Renal cortex interstitium (tissue), 11 donors: ENCODE results near the gene AQP1. TPM values are rescaled to one million over a fixed set of nuclear protein-coding genes. Genes with fewer than 3 reads are reported as not detected.

Experiments
- DNase-seq, 11 donors: peaks; one replicate each; pipeline ENCODE4 v3.0.0-alpha.2; 2013; ENCODE audit warnings: low read depth in 9 of 11, low spot score in 4 of 11; ENCODE audit errors: extremely low read depth in 1 of 11
- polyA plus RNA-seq, 3 donors: library from polyadenylated mRNA; unstranded; fragments of 120-200 nt; gene quantifications; one replicate each; pipeline ENCODE4 v1.2.1, GENCODE V29; 2013; ENCODE audit not compliant: insufficient read length in 3 of 3

AQP1 gene
- polyA plus RNA-seq, 3 donors, result 200 to 225 (median 222) TPM

- DNase-seq, result no peak
These were observed 33.7 kb upstream of the AQP1 start for GRCh38 chr7:30877993-30878392.

DNA sequence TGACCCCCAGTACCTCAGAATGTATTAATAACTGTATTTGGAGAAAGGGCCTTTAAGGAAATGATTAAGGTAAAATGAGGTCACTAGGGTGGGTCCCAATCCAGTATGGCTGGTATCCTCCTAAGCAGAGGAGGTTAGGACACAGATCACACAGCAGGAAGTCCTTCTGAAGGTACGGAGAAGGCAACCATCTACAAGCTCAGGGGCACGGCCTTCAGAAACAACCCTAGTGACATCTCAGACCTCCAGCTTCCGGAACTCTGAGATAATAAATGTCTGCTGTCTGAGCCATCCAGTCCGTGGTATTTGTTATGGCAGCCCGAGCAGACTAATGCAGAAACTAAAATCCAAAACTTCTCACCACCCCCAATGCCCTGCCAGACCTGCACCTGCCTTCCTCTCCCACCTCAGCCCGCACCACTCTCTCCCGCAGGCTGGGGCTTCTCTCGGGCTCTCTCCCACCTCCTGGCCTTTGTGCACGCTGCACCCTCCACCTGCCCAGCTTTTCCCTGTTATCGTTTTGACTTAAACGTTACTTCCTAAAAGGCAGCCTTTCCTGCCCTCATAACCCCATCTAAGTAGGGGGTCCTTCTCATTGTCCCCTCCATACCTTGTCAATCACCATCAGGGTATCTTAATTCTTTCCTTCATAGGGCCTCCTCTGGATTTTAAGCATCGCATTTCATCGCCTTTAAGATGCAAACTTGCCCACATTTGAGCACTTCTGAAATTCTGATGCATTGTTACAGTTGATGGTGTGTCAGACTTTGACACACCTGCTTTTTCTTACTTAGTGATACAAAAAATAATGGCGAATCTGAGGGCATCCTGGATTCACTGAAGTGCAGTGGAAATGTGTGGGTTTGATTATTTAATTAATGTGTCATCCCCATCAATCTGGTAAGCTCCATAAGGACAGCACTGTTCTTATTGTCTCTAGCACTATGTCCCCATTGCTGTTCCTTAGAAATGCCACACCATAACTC lies 32.2 kb upstream of the AQP1 start:
- no peak for DNase-seq

GRCh38 chr7:30880125-30880720 lies 31.4 kb upstream of the AQP1 start:
- DNase-seq, result no peak

- no peak for DNase-seq
These were observed 30.7 kb upstream of the AQP1 start for GRCh38 chr7:30880941-30881340.

DNA sequence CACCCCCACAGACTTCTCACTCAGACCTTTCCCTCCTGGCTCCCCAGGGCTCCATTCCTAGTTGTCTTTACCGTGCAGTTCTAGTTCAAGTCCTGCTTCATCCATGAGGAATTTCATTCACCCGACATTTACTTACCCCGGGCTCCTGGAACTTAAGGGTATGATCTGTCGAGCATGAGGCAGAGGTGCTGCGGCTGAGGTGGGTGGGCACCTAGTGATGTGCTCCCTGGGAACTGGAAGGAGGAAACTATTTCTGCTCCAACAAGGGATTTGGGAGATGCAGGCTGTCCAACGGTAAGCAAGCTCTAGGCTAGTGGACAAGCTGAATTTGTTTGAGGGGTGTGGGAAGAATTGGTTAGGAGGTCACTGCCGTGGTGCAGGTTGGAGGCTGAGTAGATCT lies 30.2 kb upstream of the AQP1 start:
- no peak for DNase-seq

DNA sequence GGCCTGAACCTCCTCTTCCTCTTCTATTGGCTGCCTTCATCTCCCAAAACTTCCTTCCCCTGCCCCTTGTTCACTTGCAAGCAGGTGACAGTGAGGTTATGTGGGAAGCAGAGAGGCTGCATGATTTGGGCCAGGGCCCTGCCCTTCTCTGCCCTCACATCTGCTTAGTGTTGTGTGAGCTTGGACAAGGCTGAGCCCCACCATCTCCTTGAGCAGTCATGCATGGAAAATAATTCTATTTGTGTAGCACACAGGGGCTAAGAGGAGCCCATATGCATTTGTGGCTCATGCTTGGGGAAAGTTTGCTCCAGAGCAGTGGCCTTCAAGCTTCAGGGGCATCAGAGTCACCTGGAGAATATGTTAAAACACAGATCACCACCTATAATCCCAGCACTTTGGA lies 26.8 kb upstream of the AQP1 start:
- DNase-seq, result no peak

GRCh38 chr7:30886608-30887011 lies 25.0 kb upstream of the AQP1 start:
- no peak for DNase-seq

DNA sequence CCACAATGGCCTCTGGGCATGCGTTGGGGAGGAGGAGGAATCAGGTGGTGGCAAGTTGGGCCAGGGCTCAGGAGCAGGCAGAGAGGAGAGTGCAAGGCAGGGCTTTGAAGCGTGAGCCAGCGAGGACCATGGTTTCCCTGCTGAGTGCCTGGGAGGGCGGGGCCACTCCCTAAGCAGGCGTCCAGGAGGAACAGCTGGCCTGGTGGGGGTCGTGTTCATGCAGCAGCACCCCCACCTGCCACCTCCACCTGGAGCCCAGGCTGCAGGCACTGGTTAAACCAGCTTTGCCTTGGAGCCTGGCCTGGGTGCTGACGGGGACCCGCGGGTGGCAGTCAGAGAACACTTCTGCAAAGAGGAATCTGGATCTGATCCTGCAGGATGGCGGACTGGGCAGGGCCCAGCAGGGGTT lies 24.2 kb upstream of the AQP1 start:
- DNase-seq, result no peak

DNA sequence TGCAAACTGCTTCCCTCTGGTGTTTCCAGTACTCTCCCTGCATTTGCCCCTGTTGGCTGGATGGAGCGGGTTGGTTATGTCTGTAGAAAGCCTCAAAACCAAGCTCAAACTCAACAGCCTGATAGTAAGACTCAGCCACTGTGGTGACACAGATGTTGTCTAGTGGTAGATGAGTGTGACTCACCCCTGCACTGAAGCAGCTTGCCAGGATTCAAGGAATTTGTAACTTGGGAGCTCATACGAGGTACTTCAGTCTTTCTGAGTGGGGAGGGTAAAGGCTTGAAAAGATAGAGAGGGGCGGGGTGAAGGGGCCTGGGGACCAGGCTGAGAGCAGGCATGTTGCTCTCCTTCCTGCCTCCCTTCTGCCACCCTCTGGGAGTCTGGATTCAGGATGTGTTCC lies 22.9 kb upstream of the AQP1 start:
- DNase-seq, result no peak

DNA sequence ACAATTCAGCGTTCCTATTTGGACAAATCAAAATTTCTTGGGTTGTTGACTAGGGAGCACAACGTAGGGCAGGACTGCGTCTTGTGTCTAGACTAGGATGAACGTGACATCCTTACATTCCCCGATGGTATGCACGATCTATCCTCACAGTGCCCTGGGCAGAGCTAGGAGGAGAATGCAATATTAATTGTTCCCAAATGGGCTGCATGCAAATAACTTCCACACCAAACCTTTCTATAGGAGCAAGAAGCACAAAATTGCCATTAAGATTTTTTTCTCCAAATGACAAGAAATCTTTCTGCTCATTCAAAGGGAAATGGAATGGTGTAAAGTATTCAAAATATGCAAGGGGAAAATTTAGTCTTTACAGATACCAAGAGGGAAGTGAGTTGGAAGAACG lies 21.4 kb upstream of the AQP1 start:
- DNase-seq, result no peak

DNA sequence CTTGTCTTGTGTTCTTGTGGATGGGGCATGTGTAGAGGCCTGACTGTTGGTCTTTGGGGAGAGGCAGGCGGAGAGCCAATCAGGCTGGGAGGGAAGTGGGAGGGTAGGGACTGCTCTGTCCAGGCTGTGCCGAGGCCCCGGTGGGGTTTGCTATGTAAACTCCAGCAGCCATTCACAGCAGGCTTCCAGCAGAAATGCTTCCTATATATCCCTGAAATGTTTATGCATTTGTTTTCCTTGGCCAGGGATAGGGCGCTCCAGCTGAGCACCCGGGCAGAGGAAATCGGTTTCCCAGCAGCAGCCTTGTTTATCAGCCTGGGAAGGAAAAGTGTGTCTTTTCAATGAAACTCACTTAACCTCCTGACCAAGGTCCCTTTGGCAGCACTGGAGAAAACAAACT lies 18.3 kb upstream of the AQP1 start:
- peak; percentile 63 to 89 (median 73) for DNase-seq

DNA sequence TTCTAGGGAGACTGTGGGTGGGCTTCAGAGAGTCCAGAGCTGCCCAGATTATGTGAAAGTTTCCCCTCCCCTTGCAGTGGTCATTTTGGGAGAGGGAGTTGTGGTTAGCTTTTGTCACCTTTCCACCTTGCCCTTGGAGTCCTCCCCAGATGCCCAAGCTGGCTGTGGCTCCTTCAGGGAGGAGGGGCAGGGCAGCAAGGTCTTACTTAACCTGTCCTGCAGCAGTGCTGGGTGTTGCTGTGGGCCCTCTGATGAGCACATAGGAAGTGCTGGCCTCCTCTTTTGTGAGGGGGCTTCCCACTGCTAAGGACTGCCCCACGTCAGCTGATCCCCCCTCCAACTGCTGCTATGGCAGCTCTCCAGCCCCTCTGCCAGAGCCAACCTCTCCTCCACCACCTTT lies 17.6 kb upstream of the AQP1 start:
- no peak for DNase-seq

DNA sequence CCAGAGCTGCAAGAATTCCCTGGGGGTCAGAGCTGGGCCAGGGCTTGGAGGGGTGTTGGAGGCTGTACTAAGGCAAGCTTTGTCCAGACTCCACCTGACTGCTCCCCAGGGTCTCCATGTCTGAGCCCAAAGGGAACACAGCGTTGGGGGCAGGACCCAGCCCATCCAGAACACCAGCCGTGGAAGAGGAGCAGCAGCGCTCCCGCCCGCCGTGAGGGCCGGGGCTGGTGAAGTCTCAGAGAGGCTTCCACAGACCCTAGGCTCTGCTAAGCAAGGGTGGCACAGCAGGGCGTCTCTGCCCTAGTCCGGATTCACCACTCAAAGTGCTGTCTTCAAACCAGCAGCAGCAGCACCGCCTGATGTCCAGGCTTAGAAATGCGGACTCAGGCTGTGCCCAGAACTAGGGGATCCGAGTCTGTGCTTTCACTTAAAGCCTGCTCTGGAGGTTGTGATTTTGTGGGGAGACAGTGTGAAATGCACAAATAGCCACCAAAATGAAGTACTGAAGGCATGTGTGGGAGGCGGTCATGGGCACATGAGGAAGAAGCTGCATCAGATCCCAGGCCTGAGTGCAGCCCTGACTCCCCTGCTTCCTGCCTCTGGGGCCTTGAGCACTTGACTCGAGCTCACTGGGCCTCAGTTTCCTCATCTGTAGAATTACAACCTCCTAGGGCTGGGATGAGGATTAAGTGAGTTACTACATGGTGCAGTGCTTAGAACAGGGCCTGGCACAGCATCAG lies 16.6 kb upstream of the AQP1 start:
- DNase-seq, result no peak

- no peak for DNase-seq
These were observed 15.6 kb upstream of the AQP1 start for GRCh38 chr7:30896036-30896435.

DNA sequence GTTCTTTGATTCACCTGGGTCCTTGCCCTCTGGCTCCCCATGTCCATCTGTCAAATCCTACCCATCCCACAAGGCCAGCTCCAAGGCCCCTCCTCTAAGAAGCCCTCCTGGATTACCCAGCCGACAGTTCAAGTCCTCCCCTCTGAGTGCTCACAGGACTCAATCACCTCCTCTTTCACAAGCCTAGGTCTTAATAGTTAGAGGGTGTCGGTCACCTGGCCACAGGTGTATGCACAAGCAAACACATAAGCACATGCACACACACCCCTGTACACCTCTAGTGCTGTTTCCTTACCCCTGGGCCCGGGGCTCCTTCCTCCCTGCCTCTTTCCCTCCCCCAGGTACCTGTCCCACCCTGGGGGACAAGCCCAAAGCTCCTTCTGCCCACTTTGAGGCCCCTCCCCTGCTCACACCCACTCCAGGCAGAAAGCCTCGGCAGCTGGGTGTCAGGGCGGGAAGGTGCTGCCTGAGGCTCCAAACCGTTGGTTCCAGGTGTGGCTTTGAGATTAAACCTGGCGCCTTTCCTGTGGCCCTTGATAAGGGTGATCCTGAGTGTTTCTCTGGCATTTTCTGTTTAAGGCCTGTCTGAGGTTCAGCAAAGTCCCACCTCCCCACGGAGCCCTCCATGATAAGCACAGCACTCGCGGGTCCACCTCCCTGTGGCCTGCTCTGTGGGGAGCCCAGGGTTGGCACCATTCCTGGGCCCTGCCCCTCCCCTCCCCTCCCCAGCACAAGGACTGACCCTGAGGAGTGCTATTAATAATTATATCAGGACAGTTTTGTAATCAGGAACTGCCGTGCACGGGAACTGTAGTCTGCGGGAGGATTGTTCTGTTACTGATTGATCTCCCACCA lies 14.6 kb upstream of the AQP1 start:
- DNase-seq, result no peak

- no peak for DNase-seq
These were observed 13.9 kb upstream of the AQP1 start for GRCh38 chr7:30897770-30898169.

- no peak for DNase-seq
These were observed 13.2 kb upstream of the AQP1 start for GRCh38 chr7:30898411-30898810.

DNA sequence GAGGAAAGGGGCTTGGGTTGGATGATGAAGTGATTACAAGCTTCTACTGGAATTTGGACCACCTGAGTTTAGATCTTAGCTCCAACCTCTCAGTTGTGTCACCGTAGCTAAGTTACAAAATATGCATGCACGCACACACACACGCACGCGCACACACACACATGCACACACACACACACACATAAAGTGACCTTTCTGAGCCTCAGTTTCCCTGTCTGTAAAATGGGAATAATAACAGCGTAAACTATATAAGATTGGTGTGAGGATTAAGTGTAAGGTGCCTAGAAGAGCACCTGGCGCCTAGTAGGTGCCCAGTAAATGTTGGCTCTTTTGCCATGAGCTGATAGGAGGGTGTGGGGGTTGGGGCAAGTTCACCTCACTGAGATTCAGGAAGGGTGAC lies 12.6 kb upstream of the AQP1 start:
- DNase-seq, result no peak

DNA sequence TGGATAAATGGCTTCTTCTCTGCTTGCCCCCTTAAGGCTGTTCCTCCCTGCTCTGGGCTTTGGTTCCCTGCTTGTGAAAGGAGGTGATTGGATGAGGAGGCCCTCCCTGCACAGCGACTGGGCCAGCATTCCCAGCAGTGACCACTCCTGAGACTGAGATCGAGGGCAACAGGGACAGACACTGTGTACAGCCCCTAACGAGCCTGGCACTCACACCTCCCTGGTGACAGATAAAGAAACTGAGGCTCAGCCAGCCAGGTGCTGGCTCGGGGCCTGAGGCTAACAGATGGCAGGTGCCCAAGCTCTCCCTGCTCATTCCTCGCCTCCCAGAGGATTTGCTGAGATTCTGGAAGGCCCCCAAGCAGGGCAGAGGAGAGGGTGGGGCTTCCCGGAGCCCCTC lies 12.0 kb upstream of the AQP1 start:
- no peak for DNase-seq
